OCI-LY7 (cell line): Measurements from ENCODE around the gene TLR9. TPM values are rescaled to one million over a fixed set of nuclear protein-coding genes. Genes with fewer than 3 reads are reported as not detected.

Source experiments
- BruUV-seq: library from RNA; stranded (reverse); fragments of 400-500 nt; replicated peaks from 2 replicates; lab custom pipeline; 2021; lab: Mats Ljungman, UMichigan
- CTCF ChIA-PET: fragments of 300-600 bp; sonication (Branson Sonifier 250); formaldehyde crosslinking; loops from one replicate; lab custom pipeline; 2022; ENCODE audit warnings: antibody characterized with exemption; ENCODE audit not compliant: unreplicated experiment; lab: Charles Lee
- POLR2A ChIA-PET: fragments of 300-600 bp; sonication (Branson Sonifier 250); formaldehyde crosslinking; loops from one replicate; lab custom pipeline; 2022; ENCODE audit warnings: antibody characterized with exemption; lab: Charles Lee
- DNase-seq: peaks from one replicate; pipeline ENCODE4 v3.0.0-alpha.2; 2015; ENCODE audit warnings: low spot score
- H2AFZ ChIP-seq: fragments of 200-600 bp; sonication (generic), shearing (Covaris generic); 2 replicates; pipeline ENCODE4 v1.6.1; 2014; ENCODE audit warnings: mild to moderate bottlenecking, antibody characterized with exemption, low read length, moderate library complexity
- H3K27ac ChIP-seq: fragments of 200-600 bp; sonication (generic); 2 replicates; pipeline ENCODE4 v1.5.1; 2014; ENCODE audit warnings: mixed run types, low read depth, mild to moderate bottlenecking, moderate library complexity, low read length, inconsistent platforms; ENCODE audit not compliant: poor library complexity, severe bottlenecking
- H3K36me3 ChIP-seq: fragments of 200-600 bp; sonication (generic); 2 replicates; pipeline ENCODE4 v1.6.1; 2014; ENCODE audit warnings: mild to moderate bottlenecking, antibody characterized with exemption, low read length, moderate library complexity, mixed read lengths; ENCODE audit not compliant: insufficient read depth
- H3K4me1 ChIP-seq: fragments of 200-600 bp; sonication (generic); 2 replicates; pipeline ENCODE4 v1.5.1; 2014; ENCODE audit warnings: mild to moderate bottlenecking, low read length; ENCODE audit not compliant: insufficient read depth, poor library complexity, severe bottlenecking
- H3K4me2 ChIP-seq: fragments of 200-600 bp; sonication (generic); 2 replicates; pipeline ENCODE4 v1.6.1; 2014; ENCODE audit warnings: mild to moderate bottlenecking, low read length
- H3K4me3 ChIP-seq: fragments of 200-600 bp; sonication (generic); 2 replicates; pipeline ENCODE4 v1.5.1; 2014; ENCODE audit warnings: mild to moderate bottlenecking, low read depth, low read length; ENCODE audit not compliant: poor library complexity, severe bottlenecking
- H3K79me2 ChIP-seq: fragments of 200-600 bp; sonication (generic); 2 replicates; pipeline ENCODE4 v1.6.1; 2016; ENCODE audit warnings: low read depth, mild to moderate bottlenecking, low read length, moderate library complexity, mixed read lengths; ENCODE audit not compliant: insufficient read depth
- H3K9me2 ChIP-seq: fragments of 200-600 bp; sonication (generic); 2 replicates; pipeline ENCODE4 v1.6.1; 2016; ENCODE audit warnings: mild to moderate bottlenecking, low read length, mixed read lengths; ENCODE audit not compliant: insufficient read depth
- H3K9me3 ChIP-seq: fragments of 200-600 bp; sonication (generic); 2 replicates; pipeline ENCODE4 v1.6.1; 2014; ENCODE audit warnings: mild to moderate bottlenecking, mixed run types, low read length, mixed read lengths
- H4K20me1 ChIP-seq: fragments of 200-600 bp; sonication (generic); 2 replicates; pipeline ENCODE4 v1.6.1; 2014; ENCODE audit warnings: mild to moderate bottlenecking, antibody characterized with exemption, low read length, moderate library complexity, mixed read lengths; ENCODE audit not compliant: insufficient read depth
- CTCF ChIP-seq: fragments of 200-600 bp; sonication (generic); conservative IDR thresholded peaks from 2 replicates; pipeline ENCODE4 v1.5.1; 2014; ENCODE audit warnings: mild to moderate bottlenecking, antibody characterized with exemption, low read length, moderate library complexity, mixed read lengths
- EZH2phosphoT487 ChIP-seq: fragments of 200-600 bp; sonication (generic); IDR thresholded peaks from 2 replicates; pipeline ENCODE4 v1.6.1; 2018; ENCODE audit warnings: low read depth, borderline replicate concordance, mild to moderate bottlenecking, mixed run types, antibody characterized with exemption, low read length, moderate library complexity, mixed read lengths
- intact Hi-C: fragments of 100-400 bp; cut with micrococcal nuclease; formaldehyde crosslinking; loops from one replicate; pipeline ENCODE4 v1.10.0; 2022; ENCODE audit not compliant: unreplicated experiment
- total RNA-seq, 2 experiments: library from RNA; depleted of rRNA in 1 of 2; stranded (reverse); fragments of >200 nt in 1 of 2; shearing (Covaris generic) in 1 of 2; gene quantifications; 2 replicates each; pipeline ENCODE4 v1.2.3, GENCODE V29; 2014 to 2022

TLR9 gene
- total RNA-seq, 2 experiments from 2014 or later, result 1.7 to 9.0 TPM

GRCh38 chr3:52230889-52231499 lies 5.5 kb upstream of the TLR9 start:
- no peaks in the 10 kb centered on the region for H3K79me2 ChIP-seq
- intact Hi-C loops, result loop anchor here (2.0 kb wide), 1 partner anchor 108 kb away; no protein-coding TSS in a partner anchor
- DNase-seq, result no peak
- H3K4me2 ChIP-seq, result no peak overlapping the region
- no TSS peak for BruUV-seq
- H3K4me3 ChIP-seq, result no peak overlapping the region
- peaks cover 18% of the 10 kb centered on the region for H3K4me1 ChIP-seq
- CTCF ChIA-PET, result interaction anchor here (0.7 to 2.0 kb wide), 7 partner anchors 9 to 107 kb away, joined by 3 to 5 read pairs (median 3); no protein-coding TSS in a partner anchor
- no peak overlapping the region for H2AFZ ChIP-seq
- no peak for TF ChIP-seq EZH2phosphoT487
- TF ChIP-seq CTCF, result no peak
- no peaks in the 10 kb centered on the region for H3K9me3 ChIP-seq
- POLR2A ChIA-PET, result interaction anchor here (0.6 to 1.2 kb wide), 2 partner anchors 143 to 162 kb away, joined by 3 read pairs; no protein-coding TSS in a partner anchor
- peaks cover 53% of the 10 kb centered on the region for H3K36me3 ChIP-seq
- H4K20me1 ChIP-seq, result no peaks in the 10 kb centered on the region
- no peaks in the 10 kb centered on the region for H3K9me2 ChIP-seq
- H3K27ac ChIP-seq, result no peak overlapping the region

- POLR2A ChIA-PET, result no interaction called here
- no peak overlapping the region for H3K27ac ChIP-seq
- H3K36me3 ChIP-seq, result peaks cover 53% of the 10 kb centered on the region
- peaks cover 23% of the 10 kb centered on the region for H3K4me1 ChIP-seq
- no TSS peak for BruUV-seq
- no peak overlapping the region for H3K4me3 ChIP-seq
- DNase-seq, result no peak
- no peaks in the 10 kb centered on the region for H3K79me2 ChIP-seq
- TF ChIP-seq EZH2phosphoT487 (no peak), CTCF (no peak)
- no peaks in the 10 kb centered on the region for H4K20me1 ChIP-seq
- intact Hi-C loops, result loop anchor here (2.0 kb wide), 1 partner anchor 108 kb away; no protein-coding TSS in a partner anchor
- no peaks in the 10 kb centered on the region for H3K9me3 ChIP-seq
- CTCF ChIA-PET, result interaction anchor here (0.8 to 1.3 kb wide), 3 partner anchors 8 to 47 kb away, joined by 3 to 4 read pairs (median 3); no protein-coding TSS in a partner anchor
- no peak overlapping the region for H3K4me2 ChIP-seq
- no peak overlapping the region for H2AFZ ChIP-seq
- no peaks in the 10 kb centered on the region for H3K9me2 ChIP-seq
These were observed 5.0 kb upstream of the TLR9 start for GRCh38 chr3:52230461-52230860.

GRCh38 chr3:52229656-52230055 lies 4.2 kb upstream of the TLR9 start:
- H3K27ac ChIP-seq, result no peak overlapping the region
- H3K9me3 ChIP-seq, result no peaks in the 10 kb centered on the region
- ChIA-PET POLR2A (no interaction called here), CTCF (no interaction called here)
- peaks cover 50% of the 10 kb centered on the region for H3K36me3 ChIP-seq
- no peak overlapping the region for H2AFZ ChIP-seq
- H3K4me3 ChIP-seq, result no peak overlapping the region
- no TSS peak for BruUV-seq
- intact Hi-C loops, result loop anchor here (2.0 to 5.0 kb wide), 3 partner anchors 77 to 218 kb away; partner anchors contain the start of genes POC1A and SEMA3G
- H3K79me2 ChIP-seq, result peaks cover 7% of the 10 kb centered on the region; the same call in 1 of the 2 replicates
- H3K9me2 ChIP-seq, result no peaks in the 10 kb centered on the region
- no peak for DNase-seq
- TF ChIP-seq CTCF, result no peak
- TF ChIP-seq EZH2phosphoT487, result no peak
- H4K20me1 ChIP-seq, result no peaks in the 10 kb centered on the region
- H3K4me1 ChIP-seq, result peaks cover 28% of the 10 kb centered on the region
- H3K4me2 ChIP-seq, result no peak overlapping the region
